ENCODE data around the gene ITFG1.
"Not testable (repeated sequence)": the region's sequence is repeated elsewhere in the genome, so short reads cannot be mapped to it uniquely, and the experiment has no call there.

ITFG1 gene

DNA sequence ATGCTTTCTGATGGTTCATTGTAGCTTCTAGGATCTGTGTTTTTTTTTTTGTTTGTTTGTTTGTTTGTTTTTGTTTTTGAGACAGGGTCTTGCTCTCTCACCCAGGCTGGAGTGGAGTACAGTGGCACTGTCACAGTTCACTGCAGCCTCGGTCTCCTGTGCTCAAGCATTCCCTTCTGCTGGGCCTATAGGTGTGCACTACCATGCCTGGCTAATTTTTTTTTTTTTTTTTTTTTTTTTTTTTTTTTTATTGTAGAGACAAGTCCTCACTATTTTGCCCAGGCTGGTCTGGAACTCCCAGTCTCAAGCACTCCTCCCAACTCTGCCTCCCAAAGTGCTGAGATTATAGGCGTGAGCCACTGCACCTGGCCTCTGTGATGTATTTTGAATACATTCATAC lies 12.1 kb upstream of the ITFG1 start:
- not testable (repeated sequence) for DNase-seq

DNA sequence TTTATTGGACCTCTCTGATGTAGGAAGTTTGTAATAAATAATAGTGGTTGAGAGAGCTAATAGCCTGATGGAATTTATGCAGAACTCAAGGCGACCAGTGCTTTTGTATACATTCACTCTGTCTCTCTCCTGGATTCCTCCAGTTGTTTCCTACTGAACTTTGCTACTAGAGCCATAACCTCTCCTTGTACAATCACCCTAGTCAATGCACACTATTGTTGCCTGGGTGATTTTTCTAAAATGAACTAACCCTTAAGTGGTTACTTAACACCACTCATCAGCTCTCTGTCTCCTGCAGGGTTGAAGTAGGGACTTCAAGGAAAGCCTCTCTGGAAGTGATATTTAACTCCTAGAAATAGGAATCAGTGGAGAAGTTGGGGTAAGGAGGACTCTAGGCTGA lies 9.9 kb upstream of the ITFG1 start:
- no peak for DNase-seq

DNA sequence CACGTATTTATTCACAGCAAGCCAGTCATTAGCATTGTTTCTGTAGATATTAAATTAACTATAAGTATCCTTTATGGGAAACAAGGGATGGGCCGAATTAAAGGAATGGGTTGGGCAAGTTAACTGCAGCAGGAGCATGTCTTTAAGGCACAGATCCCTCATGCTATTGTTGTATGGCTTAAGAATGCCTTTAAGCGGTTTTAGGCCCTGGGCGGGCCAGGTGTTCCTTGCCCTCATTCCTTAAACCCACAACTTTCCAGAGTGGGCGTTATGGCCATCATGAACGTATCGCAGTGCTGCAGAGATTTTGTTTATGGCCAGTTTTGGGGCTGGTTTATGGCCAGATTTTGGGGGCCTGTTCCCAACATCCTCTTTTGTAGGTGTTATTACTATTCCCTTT lies 9.3 kb upstream of the ITFG1 start:
- no peak for DNase-seq

DNA sequence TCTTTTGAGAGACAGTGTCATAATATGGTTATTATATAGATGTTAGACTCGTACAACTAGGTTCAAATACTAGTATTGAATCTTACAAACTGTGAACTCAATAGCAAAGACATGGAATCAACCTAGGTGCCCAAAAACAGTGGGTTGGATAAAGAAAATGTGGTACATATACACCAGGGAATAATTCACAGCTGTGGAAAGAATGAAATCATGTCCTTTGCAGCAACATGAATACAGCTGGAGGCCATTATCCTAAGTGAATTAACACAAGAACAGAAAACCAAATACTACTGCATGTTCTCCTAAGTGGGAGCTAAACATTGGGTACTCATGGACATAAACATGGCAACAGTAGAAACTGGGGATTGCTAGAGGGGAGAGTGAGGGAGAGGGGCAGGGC lies 8.4 kb upstream of the ITFG1 start:
- no peak for DNase-seq

DNA sequence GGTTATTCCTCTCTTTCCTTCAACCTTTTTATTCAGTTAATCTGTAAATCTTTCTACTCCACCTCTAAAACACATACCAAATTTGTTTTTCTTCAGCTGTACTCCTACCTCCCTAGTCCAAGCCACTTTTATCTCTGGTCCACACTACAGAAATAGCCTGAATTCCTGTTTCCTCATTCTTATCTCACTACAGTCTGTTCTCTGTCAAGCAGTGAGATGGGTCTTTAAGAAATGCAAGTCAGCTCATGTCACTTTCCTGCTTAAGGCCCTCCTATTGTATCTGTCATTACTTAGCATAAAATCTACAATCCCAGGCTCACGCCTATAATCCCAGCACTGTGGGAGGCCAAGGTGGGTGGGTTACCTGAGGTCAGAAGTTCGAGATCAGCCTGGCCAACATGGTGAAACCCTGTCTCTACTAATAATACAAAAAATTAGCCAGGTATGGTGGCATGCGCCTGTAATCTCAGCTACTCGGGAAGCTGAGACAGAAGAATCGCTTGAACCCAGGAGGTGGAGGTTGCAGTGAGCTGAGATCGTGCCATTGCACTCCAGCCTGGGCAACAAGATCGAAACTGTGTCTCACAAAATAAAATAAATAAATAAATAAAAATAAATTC lies 7.3 kb upstream of the ITFG1 start:
- DNase-seq: peak; percentile 88

DNA sequence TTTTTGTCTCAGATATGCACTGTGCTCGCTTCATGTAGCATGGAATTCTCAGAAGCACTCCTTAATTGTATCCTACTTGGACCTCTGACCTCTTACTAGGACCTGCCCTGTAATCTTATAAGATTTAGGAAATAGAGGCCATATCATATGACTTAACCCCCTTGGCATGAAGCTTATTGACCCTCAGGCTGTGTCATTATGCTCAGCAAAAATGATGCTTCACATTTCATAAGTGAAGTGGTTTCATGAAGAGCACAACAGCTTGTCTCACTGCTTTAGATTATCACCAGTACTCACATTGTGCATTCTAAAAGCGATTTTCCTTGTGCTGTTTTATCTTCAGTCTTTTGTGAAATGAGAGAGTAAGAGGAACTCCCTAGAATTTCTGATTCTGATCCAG lies 6.6 kb upstream of the ITFG1 start:
- DNase-seq: peak; percentile 38

DNA sequence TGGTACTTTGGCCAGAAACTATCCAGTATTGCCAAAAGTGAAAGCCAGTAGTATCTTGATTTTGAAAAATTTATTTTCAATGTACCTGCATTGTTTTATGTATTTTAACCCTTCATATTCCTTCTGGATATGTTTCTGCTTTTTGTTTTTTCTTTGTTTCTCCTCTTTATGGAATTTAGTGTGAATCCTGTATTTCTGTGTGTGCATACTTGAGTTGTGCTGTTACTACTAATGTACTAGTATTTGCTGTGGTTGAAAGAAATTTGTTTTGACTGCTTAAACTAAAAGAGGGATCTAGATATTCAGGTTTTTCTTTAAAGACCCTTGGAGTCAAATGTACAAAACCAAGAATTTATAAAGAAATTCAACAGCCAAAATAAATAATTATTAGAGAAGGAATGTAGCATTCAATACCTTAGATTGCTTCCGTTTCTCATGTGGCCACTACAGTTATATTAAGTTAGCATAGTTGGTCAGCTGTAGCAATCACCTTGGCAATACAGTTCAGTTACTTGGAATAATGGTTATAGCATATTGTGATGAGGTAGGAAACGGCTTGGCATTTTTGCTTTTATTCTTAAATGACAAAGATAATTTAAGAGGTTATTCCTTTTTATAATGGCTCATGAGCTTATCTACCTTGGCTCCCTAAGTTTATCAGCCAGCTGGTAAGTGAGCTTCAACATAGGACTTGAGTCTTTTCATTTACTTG lies 5.2 kb upstream of the ITFG1 start:
- no peak for DNase-seq

DNA sequence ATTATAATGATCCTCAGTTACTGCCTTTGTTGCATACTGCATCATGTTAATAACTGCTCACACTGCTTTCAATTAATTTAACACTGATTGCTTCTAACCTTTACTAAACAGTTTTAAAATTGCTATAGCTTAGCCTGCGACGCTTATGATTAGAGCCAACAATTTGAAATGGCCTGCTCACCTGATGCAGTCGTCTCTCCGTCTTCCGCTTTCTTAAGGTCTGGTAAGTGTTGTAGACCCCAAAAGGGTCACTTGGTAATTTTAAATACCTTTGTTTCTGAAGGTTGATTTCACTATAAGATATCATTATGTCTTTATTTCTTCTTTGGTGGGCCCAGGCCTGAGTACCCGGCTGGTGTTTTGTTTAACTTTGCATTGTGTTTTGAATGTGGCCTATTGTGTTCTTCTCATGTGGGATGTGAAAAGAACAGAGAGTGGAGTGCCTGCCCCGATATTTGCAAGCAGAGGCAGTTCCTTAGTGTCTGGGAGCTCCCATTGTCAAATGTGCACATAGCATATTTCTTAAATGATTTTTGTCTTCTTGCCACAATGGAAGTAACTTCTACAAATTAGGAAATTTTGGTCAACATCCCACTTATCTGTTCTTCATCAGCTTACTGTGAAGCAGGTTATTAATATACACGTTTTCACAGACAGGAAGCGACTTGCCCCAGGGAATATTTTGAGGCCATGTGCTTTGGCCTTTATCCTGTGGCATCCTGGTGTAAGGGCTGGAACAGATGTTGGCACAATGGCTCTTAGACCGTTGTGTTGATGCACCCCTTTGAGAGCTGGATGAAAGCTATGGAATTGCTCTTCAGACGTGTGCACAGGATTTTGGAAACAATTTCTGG lies 3.1 kb upstream of the ITFG1 start:
- DNase-seq: no peak

DNA sequence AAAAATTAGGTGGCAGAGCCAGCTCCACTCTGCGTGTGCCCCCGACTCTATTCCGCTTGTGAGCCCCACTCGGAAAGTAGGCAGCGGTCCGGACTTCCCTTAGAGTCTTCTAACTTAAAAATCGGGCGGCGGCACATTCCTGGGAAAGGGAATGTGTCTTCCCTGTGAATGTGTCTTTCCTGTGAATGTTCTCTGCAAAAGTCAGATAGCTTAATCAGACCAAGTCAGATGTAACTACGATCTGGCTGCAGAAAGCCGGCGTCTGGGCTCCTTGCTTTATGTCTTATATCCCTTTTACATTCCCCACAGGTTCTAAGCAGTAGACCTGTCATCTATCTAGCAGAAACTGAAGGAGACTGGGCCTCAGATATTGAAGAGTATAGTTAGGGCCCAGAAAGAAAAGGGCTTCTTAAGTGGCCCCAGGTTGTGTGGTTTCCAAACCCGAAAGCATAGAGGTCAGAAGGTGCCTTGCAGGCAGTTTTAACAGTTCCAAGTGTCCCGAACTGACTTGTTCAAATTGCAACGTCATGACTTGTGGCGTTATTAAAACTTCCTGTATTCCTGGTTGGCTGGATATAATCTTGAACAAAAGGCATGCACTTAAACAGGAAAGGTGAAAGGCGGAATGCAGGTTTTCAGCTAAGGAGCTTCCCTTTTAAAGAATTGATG lies 869 bp upstream of the ITFG1 start:
- DNase-seq: peak; percentile 91

DNA sequence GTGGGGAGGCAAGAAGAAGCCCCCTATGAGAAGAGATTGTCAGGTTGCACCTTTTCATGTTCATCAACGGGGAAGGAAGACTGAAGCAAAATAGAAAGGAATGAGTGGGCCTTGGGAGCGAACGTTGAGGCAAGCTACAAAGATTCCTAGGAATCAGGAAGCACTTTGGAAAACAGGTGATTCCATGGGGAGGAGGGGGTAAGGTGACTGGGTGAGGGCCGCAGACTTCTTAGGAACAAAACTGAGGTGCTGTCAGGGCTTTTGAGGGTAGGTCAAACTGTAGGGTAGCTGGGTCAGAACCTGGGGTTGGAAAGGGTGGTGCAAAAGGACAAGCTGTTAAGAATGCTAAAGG lies 528 bp downstream of the ITFG1 start:
- no peak for DNase-seq

DNA sequence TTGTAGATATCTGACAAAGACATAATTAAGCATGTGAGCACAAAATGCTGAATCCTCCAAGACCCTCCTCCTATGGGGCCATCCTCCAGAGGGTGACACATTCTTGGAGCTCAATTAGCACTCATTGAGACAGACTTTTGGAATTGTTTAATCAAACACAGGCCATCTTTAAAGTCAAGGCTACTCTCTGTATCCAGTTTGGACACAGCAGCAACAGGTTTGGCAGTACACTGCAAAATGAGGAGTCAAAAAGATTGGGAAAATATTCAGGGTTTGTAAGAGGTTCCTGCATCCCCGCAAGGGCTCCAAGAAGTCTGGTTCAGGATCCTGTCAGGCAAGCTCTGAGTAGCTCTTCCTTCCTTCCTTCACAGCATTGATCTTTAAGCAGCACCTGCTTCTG lies 1.3 kb downstream of the ITFG1 start:
- peak; percentile 4 for DNase-seq

DNA sequence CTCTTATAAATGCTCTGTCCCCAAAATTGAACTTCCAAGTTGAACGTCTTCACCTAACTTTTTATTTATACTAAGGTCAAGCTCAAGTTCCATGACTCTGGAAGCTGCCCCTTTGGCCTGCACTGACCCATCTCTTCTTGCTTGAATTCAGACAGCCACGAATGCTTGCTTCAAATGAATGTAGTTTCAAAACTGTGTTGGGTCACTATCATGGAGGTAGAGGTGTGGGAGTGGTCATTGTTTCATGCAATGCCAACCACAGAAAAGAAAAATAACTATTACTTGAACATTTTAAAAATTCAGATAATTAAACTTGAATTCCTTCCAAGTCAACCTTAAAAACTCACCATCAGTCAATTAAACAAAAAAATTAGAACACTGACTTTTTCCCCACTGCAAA lies 2.5 kb downstream of the ITFG1 start:
- no peak for DNase-seq

DNA sequence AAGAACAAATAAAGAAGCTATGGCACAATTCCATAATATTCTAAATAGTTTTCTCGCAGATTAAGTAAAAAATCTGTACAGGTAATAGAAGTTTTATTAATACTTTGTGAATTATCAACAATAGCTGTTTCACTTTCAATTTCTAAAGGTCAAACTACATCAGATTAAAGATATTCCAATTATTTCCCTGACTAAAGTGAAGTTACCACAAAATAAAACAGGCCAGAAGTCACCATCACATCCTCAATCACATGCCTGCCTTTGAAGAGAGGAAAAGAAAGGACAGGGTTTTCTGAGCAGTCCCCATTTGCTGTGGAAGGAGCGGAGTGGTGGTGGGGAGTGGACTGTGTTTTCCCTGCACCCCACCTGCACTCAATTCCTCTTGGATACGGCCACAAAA lies 11.1 kb downstream of the ITFG1 start:
- DNase-seq: no peak

DNA sequence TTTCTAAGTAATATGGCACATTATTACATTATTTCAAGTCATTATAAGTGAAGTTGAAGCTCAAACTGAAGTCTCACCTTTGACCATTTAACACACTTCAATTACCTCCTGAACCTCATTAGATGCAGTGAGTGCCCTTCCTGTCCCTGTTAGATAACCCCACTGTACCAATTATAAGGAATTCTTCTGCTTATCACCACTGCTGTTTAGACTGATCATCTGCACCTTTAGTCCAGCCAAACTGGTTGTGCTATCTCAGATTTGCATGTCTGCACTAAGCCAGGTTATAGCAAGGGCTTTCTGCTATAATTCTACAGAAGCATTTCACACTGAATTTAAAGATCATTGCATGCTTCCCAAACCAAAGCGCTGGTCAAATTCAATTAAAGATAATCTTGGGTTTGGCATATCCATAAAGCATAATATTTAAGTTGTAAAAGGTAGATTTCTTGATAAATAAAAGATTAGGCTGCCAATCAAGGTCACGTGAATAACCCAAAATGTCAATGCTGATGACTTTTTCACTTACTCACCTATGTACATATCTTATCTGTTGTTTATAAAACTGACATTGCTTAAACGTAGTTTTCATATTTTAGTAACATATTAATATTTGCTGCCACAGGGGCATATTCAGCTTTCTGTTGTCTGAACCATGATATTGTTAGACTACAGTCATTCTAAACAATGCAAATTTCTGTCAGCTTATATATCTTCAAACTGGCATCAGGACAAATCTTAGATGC lies 11.9 kb downstream of the ITFG1 start:
- peak; percentile 48 for DNase-seq

DNA sequence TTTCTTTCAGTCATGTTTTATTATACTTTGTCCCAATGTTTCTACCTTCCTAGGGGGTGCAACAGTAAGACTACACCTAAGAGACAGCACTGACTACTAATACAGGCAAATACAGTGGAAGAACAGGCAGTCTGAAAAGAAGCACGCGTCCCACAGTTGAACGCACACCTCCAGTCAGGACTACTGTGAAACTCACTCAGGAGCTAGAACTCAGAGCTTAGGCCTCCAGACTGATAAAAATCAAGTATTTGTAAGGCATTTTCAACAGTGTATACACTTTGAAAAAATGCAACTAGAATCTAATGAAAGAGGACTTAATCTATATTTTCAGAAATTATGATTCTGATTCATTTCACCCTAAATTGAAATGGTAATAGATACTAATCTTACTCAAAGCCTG lies 14.4 kb downstream of the ITFG1 start:
- no peak for DNase-seq

DNA sequence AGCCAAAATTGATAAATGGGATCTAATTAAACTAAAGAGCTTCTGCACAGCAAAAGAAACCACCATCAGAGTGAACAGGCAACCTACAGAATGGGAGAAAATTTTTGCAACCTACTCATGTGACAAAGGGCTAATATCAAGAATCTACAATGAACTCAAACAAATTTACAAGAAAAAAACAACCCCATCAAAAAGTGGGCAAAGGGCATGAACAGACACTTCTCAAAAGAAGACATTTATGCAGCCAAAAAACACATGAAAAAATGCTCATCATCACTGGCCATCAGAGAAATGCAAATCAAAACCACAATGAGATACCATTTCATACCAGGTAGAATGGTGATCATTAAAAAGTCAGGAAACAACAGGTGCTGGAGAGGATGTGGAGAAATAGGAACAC lies 18.0 kb downstream of the ITFG1 start:
- not testable (repeated sequence) for DNase-seq

DNA sequence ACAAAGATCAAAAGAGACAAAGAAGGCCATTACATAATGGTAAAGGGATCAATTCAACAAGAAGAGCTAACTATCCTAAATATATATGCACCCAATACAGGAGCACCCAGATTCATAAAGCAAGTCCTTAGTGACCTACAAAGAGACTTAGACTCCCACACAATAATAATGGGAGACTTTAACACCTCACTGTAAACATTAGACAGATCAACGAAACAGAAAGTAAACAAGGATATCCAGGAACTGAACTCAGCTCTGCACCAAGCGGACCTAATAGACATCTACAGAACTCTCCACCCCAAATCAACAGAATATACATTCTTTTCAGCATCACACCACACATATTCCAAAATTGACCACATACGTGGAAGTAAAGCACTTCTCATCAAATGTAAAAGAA lies 20.8 kb downstream of the ITFG1 start:
- DNase-seq: not testable (repeated sequence)

DNA sequence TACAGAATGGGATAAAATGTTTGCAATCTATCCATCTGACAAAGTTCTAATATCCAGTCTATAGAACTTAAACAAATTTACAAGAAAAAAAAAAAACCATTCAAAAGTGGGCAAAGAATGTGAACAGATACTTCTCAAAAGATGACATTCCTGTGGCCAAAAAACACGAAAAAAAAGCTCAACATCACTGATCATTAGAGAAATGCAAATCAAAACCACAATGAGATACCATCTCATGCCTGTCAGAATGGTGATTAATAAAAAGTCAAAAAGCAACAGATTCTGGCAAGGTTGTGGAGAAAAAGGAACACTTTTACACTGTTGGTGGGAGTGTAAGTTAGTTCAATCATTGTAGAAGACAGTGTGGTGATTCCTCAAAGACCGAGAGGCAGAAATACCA lies 26.6 kb downstream of the ITFG1 start:
- not testable (repeated sequence) for DNase-seq

DNA sequence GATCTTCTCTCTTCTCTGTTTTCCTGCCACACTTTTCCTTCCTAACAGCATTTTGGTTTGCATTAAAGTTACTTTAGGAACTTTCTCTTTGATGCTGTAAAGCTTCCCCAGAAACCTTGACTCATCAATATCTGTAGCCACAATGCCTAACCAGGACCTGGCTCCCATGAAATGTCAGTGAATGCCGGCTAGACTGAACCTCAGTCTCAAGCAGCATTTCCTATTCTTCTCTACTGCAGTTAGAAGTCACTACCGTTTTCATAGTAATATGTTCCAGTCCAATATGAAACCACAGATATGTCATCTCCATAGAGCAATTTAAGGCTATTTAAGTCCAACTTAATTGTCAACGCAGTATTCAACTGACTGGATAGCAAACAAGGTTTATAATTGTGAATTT lies 28.9 kb downstream of the ITFG1 start:
- no peak for DNase-seq

DNA sequence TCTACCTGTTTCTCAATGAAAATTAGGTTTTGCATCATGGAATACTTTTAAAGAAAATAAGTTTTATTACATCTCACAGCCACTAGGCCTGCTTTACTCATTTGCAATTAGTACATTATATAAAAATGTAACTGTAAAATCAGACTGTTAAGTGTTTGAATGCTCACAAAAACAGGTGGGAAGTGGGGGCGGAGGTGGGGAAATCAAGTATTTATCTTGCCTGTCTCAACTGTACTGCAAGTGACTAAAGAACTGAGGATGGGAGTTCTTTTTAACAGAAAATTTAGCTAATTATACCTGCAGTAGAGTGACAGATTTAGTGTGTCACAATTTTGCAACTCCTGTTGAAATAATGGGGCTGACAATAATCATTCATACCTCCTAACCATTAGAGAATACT lies 34.1 kb downstream of the ITFG1 start:
- no peak for DNase-seq

DNA sequence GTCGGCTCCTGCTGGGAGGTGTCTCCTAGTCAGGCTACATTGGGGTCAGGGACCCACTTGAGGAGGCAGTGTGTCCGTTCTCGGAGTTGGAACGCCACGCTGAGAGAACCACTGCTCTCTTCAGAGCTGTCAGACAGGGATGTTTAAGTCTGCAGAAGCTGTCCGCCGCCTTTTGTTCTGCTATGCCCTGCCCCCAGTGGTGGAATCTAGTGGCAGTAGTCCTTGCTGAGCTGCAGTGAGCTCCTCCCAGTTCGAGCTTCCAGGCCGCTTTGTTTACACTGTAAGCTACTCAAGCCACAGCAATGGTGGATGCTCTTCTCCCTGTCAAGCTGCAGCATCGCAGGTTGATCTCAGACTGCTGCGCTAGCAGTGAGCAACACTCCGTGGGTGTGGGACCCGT lies 36.0 kb downstream of the ITFG1 start:
- no peak for DNase-seq

DNA sequence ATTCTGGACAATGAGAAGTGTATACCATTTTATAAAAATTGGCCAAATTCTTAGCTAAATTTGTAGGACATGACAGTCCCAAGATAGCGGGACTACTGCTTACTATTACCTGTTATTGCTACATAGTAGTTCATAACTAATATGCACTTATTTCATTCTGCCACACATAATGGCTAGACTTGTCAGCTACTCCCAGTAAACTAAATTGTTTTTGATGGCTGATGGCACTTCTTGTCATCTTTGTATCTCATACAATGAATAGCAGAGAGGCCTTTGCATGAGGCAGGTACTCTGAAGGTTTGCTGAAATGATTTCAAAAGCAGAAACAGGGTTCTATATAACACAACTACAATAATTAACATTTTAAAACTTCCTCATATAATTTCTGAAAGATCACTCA lies 44.0 kb downstream of the ITFG1 start:
- DNase-seq: no peak

DNA sequence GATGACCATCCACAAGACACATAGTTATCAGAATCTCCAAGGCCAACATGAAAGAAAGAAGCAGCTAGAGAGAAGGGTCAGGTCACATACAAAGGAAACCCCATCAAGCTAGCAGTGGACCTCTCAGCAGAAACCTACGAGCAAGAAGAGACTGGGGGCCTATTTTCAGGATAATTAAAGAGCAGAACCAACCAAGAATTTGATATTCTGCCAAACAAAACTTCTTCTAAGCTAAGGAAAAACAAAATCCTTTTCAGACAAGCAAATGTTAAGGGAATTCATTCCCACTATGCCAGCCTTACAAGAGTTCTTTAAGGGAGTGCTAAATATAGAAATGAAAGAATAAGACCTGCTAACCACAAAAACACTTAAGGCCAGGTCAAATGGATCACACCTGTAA lies 47.8 kb downstream of the ITFG1 start:
- no peak for DNase-seq
